EH (cell line): ENCODE results near the gene P4HB.

Experiments used
- DNase-seq: peaks from one replicate; pipeline ENCODE4 v3.0.0-alpha.2; 2015; ENCODE audit warnings: low read depth

The P4HB gene

GRCh38 chr17:81868674-81869220, 8.4 kb upstream of the P4HB start:
- peak; percentile 96 for DNase-seq

- no peak for DNase-seq
These were observed 7.8 kb upstream of the P4HB start for GRCh38 chr17:81867991-81868673.

DNA sequence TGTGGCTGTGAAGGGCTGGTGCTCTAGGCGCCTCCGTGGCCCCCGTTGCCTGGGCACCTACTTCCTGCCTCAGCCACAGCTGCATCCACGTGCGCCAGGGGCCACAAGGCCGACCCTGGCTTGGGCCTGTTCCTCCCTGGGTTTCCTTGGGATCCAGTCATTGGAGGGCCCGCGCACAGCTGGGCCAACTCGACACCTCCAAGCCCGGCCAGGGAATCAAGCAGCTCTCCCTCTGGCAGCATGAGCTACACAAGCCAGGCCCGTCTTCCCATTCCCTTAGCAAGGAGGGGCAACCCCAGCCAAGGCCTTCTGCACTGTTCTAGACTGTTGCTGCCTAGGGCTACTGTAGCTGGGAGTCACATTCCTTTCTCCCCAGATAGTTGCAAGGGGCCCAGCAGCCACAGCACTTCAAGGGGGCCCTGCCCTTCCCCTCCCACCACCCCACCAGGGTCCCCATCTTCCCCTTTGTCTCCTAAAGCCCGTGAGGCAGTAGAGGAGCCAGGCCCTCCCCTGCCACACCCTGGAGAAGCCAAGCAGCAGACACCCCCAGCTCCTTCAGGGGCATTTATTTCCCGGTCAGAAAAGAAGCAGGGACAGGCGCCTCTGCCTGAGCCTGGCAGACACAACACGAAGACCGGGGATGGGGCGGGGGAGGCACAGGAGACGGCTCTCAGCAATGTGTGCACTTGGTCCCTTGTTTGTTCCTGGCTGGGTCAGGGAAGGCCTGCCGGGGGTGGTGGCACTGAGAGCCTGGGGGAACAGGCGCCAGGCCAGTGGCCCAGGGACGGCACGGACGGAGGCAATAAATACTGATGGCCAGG, 7.0 kb upstream of the P4HB start:
- peak; percentile 70 for DNase-seq

GRCh38 chr17:81866440-81867169, 6.3 kb upstream of the P4HB start:
- DNase-seq = no peak

GRCh38 chr17:81865733-81866439, 5.6 kb upstream of the P4HB start:
- DNase-seq = peak; percentile 26

- DNase-seq = no peak
These were observed 5.0 kb upstream of the P4HB start for GRCh38 chr17:81865358-81865732.

DNA sequence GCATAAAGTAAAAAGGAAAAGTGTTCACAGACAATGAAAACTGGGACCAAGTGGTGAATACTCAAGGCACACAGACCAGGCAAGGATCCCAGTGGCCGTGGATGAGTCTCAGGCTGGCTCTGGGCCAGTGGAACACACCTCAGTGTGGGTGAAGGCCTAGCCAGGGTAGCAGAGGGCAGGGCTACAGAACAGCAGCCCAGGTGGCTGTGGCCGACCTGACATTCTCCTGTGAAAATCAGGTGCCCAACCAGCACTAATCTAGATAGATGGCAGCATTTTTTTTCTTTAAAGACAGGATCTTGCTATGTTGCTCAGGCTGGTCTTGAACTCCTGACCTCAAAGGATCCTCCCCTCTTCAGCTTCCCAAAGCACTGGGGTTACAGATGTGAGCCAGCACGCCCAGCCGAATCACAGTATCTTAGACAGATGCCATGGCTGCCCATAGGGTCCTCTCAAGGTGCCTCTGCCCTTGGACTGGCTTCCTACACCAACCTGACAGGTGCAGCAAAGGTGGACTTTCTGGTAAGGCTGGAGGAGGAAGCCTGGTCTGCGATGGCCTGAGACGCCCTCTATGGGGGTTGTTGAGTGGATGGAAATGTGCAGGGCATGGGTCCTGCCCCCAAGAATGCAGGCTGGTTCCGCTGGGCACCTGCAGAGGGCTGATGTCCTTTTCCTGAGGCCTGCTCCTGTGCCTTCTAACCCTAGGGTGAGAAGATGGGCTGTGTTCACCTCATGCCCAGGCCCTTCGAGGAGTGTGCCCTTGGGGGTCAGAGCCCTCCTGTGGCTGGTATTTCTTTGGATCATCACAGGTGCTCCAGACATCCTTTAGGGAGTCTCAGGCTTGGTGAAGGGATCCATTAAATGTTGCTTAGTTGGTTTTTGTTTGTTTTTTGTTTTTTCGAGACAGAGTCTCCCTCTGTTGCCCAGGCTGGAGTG, 3.8 kb upstream of the P4HB start:
- no peak for DNase-seq

- no peak for DNase-seq
These were observed 2.9 kb upstream of the P4HB start for GRCh38 chr17:81863123-81863675.

DNA sequence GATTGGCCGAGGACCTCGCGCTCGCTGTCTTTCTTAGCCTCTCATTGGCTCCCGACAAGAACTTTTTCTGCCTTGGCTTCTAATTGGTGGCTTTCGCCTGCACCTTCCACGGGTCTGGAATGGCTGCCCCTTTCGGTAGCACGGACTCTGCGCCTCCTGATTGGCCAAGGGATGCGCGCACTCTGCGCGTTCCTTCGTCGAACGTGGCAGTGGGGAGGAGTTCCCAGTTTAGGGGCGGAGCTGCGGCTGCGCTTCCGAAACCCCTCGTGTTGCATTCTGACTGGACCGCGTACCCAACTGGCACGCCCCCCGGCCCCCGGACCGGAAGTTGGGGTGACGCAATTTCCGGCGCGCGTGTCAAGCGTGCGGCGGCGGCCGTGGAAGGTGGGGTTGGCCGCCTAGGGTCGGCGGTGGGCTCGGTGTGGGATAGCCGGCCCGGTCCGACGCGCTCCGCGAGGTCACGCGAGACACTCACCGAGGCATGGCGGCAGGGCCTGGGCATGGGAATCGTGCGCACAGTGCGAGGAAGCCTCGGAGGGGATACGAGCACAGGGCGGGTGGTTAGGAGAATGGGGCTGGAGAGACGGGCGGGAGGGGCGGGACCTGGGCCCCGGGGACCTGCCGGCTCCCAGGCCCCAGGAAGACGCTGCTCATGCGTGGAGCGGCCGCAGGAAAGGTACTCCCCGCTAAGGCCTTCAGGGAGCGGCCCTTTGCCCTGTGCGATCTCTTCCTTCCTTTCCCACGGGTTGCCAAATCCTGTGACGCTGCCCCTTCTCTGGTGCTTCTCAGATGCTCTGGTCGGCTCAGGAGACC, 627 bp upstream of the P4HB start:
- peak; percentile 100 for DNase-seq

GRCh38 chr17:81858967-81859905, 1.1 kb downstream of the P4HB start:
- DNase-seq = peak; percentile 32

DNA sequence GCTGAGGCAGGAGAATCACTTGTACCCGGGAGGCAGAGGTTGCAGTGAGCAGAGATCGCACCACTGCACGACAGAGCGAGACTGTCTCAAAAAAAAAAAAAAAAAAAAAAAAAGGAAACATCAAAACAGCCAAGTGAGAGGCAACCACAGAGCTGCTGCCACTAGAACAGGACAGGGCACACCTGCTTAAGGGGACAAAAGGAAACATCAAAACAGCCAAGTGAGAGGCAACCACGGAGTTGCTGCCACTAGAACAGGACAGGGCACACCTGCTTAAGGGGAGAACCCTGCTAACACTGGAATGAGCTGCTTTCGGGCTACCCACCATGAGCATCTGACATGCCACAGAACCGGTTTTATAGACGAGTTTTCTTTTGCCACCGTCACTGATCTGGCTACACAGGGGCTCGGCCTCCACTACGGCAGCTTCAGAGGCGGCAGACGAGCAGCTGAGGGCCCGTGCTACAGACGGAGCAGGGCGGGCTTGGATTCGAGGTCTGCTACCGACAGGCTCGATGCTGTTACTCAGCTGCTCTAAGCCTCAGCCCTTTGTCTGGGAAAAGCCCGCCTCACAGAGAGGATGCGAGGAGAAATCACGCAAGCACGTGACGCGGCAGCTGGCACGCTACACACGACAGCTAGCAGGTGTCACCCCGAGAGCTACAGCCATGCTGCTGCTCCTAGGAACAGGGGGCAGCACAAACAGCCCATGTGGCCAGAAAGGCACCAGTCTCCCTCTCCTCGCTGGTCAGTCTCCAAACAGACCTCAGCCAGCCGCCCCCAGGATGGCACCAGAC, 2.0 kb downstream of the P4HB start:
- DNase-seq = no peak

DNA sequence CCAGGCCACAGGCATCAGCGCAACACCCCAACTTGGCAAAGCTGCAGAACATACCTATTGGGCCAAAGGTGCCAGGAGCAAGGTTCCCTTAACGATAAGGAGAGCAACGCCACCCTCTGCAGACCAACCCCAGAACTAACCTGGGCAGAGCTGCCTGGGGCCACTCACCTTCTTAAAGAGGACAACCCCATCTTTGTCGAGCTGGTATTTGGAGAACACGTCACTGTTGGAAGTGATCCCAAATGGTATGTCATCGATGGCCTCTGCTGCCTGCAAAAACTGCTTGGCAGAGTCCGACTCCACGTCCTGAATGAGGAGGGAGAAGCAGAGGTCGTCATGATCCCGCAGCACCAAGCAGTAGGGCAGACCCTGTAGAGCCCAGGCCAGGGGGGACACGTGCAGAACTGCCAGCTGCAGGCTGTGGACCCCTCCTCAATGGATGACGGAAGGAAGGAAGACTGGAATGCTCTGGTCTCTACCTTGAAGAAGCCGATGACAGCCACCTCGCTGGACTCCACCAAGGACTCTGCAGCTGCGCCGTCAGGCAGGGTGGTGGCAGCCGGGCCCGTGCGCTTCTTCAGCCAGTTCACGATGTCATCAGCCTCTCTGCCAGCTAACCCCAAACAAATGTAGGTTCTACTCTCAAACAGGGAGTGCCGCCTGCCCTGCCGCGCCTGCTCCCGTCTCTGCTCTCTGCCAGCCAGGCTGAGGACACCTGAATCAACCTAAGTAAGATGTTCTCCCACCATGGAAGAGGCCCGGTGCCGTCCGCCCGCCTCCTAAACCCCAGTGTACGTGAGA, 5.2 kb downstream of the P4HB start:
- DNase-seq = no peak

GRCh38 chr17:81852237-81852636, 8.1 kb downstream of the P4HB start:
- no peak for DNase-seq

DNA sequence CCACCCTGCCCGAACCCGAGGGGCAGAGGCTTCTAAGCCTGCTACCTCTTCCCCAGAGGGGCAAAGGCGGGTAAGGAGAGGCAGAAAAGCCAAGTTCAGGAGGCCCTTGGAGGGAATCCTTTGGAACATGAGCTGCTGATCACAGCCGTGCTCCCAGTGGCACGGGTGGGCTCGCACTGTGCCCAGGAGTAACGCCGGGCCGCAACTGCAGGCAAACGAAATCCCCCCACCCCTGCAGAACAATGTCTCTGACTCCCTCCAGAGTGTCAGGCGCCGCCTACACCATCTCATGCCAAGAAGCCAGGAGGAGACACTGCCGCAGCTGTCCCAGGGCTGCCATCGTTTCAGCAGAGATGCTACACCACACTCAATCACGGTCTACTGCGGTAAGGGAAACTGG, 8.9 kb downstream of the P4HB start:
- no peak for DNase-seq

GRCh38 chr17:81849457-81849856, 10.9 kb downstream of the P4HB start:
- DNase-seq = no peak

GRCh38 chr17:81846743-81847689, 13.3 kb downstream of the P4HB start:
- no peak for DNase-seq
